IMR-90 (cell line): Measurements from ENCODE around the gene ACSS1. TPM values are rescaled to one million over a fixed set of nuclear protein-coding genes. Genes with fewer than 3 reads are reported as not detected.

ENCODE experiments used
- ATAC-seq: fragments of 200-7000 bp; cut with Tn5 transposase; 2 replicates; pipeline ENCODE4 v1.9.1; 2020; ENCODE audit warnings: low read depth, mild to moderate bottlenecking, moderate library complexity
- BruUV-seq: library from RNA; stranded (reverse); fragments of 400-500 nt; replicated peaks from 2 replicates; lab custom pipeline; 2021; lab: Mats Ljungman, UMichigan
- CTCF ChIA-PET: fragments of 300-600 bp; formaldehyde crosslinking; extraction: SDS; loops from one replicate; lab custom pipeline; 2021; ENCODE audit warnings: antibody characterized with exemption; lab: Yijun Ruan, JAX
- POLR2A ChIA-PET: fragments of 300-600 bp; sonication (Branson Sonifier 250); formaldehyde crosslinking; loops from one replicate; lab custom pipeline; 2022; ENCODE audit warnings: antibody characterized with exemption; ENCODE audit not compliant: unreplicated experiment; lab: Charles Lee
- DNase-seq: peaks from one replicate; pipeline ENCODE4 v3.0.0; 2013
- H2AFZ ChIP-seq: replicated peaks from 2 replicates; pipeline ENCODE3; 2013; ENCODE audit warnings: low read length, mild to moderate bottlenecking; ENCODE audit not compliant: poor library complexity
- H2AK5ac ChIP-seq: 2 replicates; pipeline ENCODE4 v1.6.1; 2013; ENCODE audit warnings: low read depth, low read length, inconsistent platforms
- H2AK9ac ChIP-seq: replicated peaks from 2 replicates; pipeline ENCODE3; 2013; ENCODE audit warnings: mild to moderate bottlenecking, low read depth, low read length, moderate library complexity; ENCODE audit not compliant: poor library complexity
- H2BK120ac ChIP-seq: 2 replicates; pipeline ENCODE4 v1.6.1; 2013; ENCODE audit warnings: low read depth, low read length, inconsistent platforms
- H2BK15ac ChIP-seq: 3 replicates; pipeline ENCODE4 v1.6.1; 2013; ENCODE audit warnings: low read depth, low read length, inconsistent platforms
- H2BK20ac ChIP-seq: 2 replicates; pipeline ENCODE4 v1.6.1; 2013; ENCODE audit warnings: low read depth, mild to moderate bottlenecking, inconsistent platforms, low read length, moderate library complexity
- H2BK5ac ChIP-seq: 2 replicates; pipeline ENCODE4 v1.6.1; 2013; ENCODE audit warnings: mild to moderate bottlenecking, low read depth, low read length, inconsistent platforms; ENCODE audit not compliant: poor library complexity, severe bottlenecking
- H3K14ac ChIP-seq: replicated peaks from 2 replicates; pipeline ENCODE4 v1.6.1; 2013; ENCODE audit warnings: low read depth, low read length, inconsistent platforms
- H3K18ac ChIP-seq: 2 replicates; pipeline ENCODE4 v1.6.1; 2013; ENCODE audit warnings: low read depth, low read length, control low read depth
- H3K23ac ChIP-seq: 2 replicates; pipeline ENCODE4 v1.6.1; 2013; ENCODE audit warnings: low read depth, low read length, inconsistent platforms
- H3K27ac ChIP-seq: 2 replicates; pipeline ENCODE4 v1.5.1; 2013; ENCODE audit warnings: mild to moderate bottlenecking, control low read depth, low read length; ENCODE audit not compliant: insufficient read depth
- H3K27me3 ChIP-seq: 2 replicates; pipeline ENCODE4 v1.6.1; 2013; ENCODE audit warnings: low read length; ENCODE audit not compliant: control insufficient read depth, insufficient read depth
- H3K36me3 ChIP-seq: 2 replicates; pipeline ENCODE4 v1.6.1; 2013; ENCODE audit warnings: low read length, mixed read lengths; ENCODE audit not compliant: control insufficient read depth, insufficient read depth
- H3K4ac ChIP-seq: 2 replicates; pipeline ENCODE4 v1.6.1; 2013; ENCODE audit warnings: low read depth, low read length, inconsistent platforms
- H3K4me1 ChIP-seq: 2 replicates; pipeline ENCODE4 v1.6.1; 2013; ENCODE audit warnings: low read length, mixed read lengths; ENCODE audit not compliant: control insufficient read depth, insufficient read depth
- H3K4me2 ChIP-seq: 2 replicates; pipeline ENCODE4 v1.6.1; 2013; ENCODE audit warnings: low read depth, mild to moderate bottlenecking, control low read depth, low read length, moderate library complexity
- H3K4me3 ChIP-seq: 2 replicates; pipeline ENCODE4 v1.5.1; 2013; ENCODE audit warnings: low read depth, mild to moderate bottlenecking, control low read depth, low read length, moderate library complexity; ENCODE audit not compliant: insufficient read depth
- H3K56ac ChIP-seq: 2 replicates; pipeline ENCODE4 v1.6.1; 2013; ENCODE audit warnings: low read length, inconsistent platforms; ENCODE audit not compliant: insufficient read depth; ENCODE audit errors: extremely low read depth
- H3K79me1 ChIP-seq, 2 experiments: 2 replicates each; pipeline ENCODE4 v1.6.1; 2013; ENCODE audit warnings: low read length in 2 of 2, inconsistent platforms in 1 of 2, low read depth in 1 of 2
- H3K9ac ChIP-seq: 2 replicates; pipeline ENCODE4 v1.6.1; 2013; ENCODE audit warnings: low read depth, low read length, control low read depth
- H3K9me1 ChIP-seq: 2 replicates; pipeline ENCODE4 v1.6.1; 2013; ENCODE audit warnings: low read length, inconsistent platforms; ENCODE audit not compliant: insufficient read depth
- H3K9me3 ChIP-seq: 2 replicates; pipeline ENCODE4 v1.6.1; 2013; ENCODE audit warnings: low read length; ENCODE audit not compliant: control insufficient read depth, insufficient read depth
- H4K20me1 ChIP-seq: 2 replicates; pipeline ENCODE4 v1.6.1; 2013; ENCODE audit warnings: low read length, inconsistent platforms; ENCODE audit not compliant: insufficient read depth
- H4K5ac ChIP-seq: 2 replicates; pipeline ENCODE4 v1.6.1; 2013; ENCODE audit warnings: mild to moderate bottlenecking, low read depth, low read length, control low read depth
- H4K8ac ChIP-seq, 2 experiments: 2 replicates each; pipeline ENCODE4 v1.6.1; 2013; ENCODE audit warnings: low read depth in 2 of 2, low read length in 2 of 2, control low read depth in 1 of 2, inconsistent platforms in 1 of 2
- H4K91ac ChIP-seq: 2 replicates; pipeline ENCODE4 v1.6.1; 2013; ENCODE audit warnings: low read depth, low read length, inconsistent platforms; ENCODE audit not compliant: insufficient read depth
- CEBPB ChIP-seq: IDR thresholded peaks from 2 replicates; pipeline ENCODE4 v1.6.1; 2012; ENCODE audit warnings: low read depth, low read length, improper control_type of control experiment
- CHD1 ChIP-seq: IDR thresholded peaks from 2 replicates; pipeline ENCODE4 v1.6.1; 2012; ENCODE audit warnings: low read depth, low read length, improper control_type of control experiment
- FOS ChIP-seq: fragments of 150-350 bp; IDR thresholded peaks from 2 replicates; pipeline ENCODE4 v1.6.1; 2016; ENCODE audit warnings: low read depth, low read length
- MAFK ChIP-seq: IDR thresholded peaks from 2 replicates; pipeline ENCODE4 v1.6.1; 2012; ENCODE audit warnings: low read depth, low read length, improper control_type of control experiment
- MXI1 ChIP-seq: IDR thresholded peaks from 2 replicates; pipeline ENCODE4 v1.6.1; 2012; ENCODE audit warnings: low read depth, mild to moderate bottlenecking, low read length, moderate library complexity, borderline replicate concordance
- POLR2A ChIP-seq: IDR thresholded peaks from 2 replicates; pipeline ENCODE4 v1.6.1; 2012; ENCODE audit warnings: mild to moderate bottlenecking, low read depth, low read length
- RFX5 ChIP-seq: IDR thresholded peaks from 2 replicates; pipeline ENCODE4 v1.8.0; 2012; ENCODE audit warnings: low read depth, mild to moderate bottlenecking, low read length, moderate library complexity
- USF2 ChIP-seq: fragments of 150-350 bp; IDR thresholded peaks from 2 replicates; pipeline ENCODE4 v1.6.1; 2017; ENCODE audit warnings: mild to moderate bottlenecking, antibody characterized with exemption, low read length, low read depth
- WGBS, 2 experiments: methylation state at CpG; one replicate each; pipeline versions ENCODE4 v1.1.5 to v1.1.7; 2013; ENCODE audit warnings: missing lambda C conversion rate in 2 of 2; ENCODE audit not compliant: insufficient read length in 1 of 2; ENCODE audit errors: extremely low coverage in 2 of 2; 5-methylcytosine and 5-hydroxymethylcytosine counted together
- dilution Hi-C: fragments of 300-500 bp; cut with HindIII; formaldehyde crosslinking; loops from one replicate; pipeline ENCODE4 v1.14.3; 2018; ENCODE audit warnings: low sequenced_read_pairs; ENCODE audit not compliant: unreplicated experiment
- in situ Hi-C: fragments of 300-500 bp; cut with MboI; formaldehyde crosslinking; loops from 3 replicates; pipeline ENCODE4 v1.14.3; 2019; ENCODE audit warnings: low sequenced_read_pairs, inconsistent platforms, mixed read lengths
- intact Hi-C: fragments of 100-400 bp; cut with micrococcal nuclease; formaldehyde crosslinking; loops from 2 replicates; pipeline ENCODE4 v1.10.0; 2022
- polyA plus RNA-seq, 3 experiments: library from polyadenylated mRNA; depleted of rRNA; stranded (reverse); fragments of >200 nt; gene quantifications; 2 replicates each; pipeline ENCODE4 v1.2.3, GENCODE V29; 2012; ENCODE audit warnings: low replicate concordance in 1 of 3
- total RNA-seq: library from RNA; depleted of rRNA; stranded (reverse); fragments of >200 nt; gene quantifications from 2 replicates; pipeline ENCODE4 v1.2.3, GENCODE V29; 2012
- TF ChIP-seq, protein P1 (sequence below): fragments of 150-350 bp; IDR thresholded peaks from 2 replicates; pipeline ENCODE4 v1.6.1; 2016; ENCODE audit warnings: low read depth, mild to moderate bottlenecking, low read length, moderate library complexity, borderline replicate concordance

Gene ACSS1
- total and polyA plus RNA-seq, 2 of the 4 experiments (the other 2 are of a cell fraction), result 0.72 to 1.2 TPM

- in situ Hi-C loops (no loop called here), intact Hi-C loops (no loop called here), dilution Hi-C loops (no loop called here)
- TF ChIP-seq CHD1 (no peak), POLR2A (no peak), RFX5 (no peak), USF2 (no peak), MAFK (no peak), CEBPB (no peak), MXI1 (no peak), FOS (no peak)
- TF ChIP-seq, protein P1, sequence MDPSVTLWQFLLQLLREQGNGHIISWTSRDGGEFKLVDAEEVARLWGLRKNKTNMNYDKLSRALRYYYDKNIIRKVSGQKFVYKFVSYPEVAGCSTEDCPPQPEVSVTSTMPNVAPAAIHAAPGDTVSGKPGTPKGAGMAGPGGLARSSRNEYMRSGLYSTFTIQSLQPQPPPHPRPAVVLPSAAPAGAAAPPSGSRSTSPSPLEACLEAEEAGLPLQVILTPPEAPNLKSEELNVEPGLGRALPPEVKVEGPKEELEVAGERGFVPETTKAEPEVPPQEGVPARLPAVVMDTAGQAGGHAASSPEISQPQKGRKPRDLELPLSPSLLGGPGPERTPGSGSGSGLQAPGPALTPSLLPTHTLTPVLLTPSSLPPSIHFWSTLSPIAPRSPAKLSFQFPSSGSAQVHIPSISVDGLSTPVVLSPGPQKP, result no peak
- H3K79me1 ChIP-seq, result no peaks in the 10 kb centered on the region
- no peak overlapping the region for H2AFZ ChIP-seq
- H4K20me1 ChIP-seq, result no peaks in the 10 kb centered on the region
- H3K9me1 ChIP-seq, result 0 out of 2 replicates have a peak, but pooled peaks cover 3% of the 10 kb centered on the region
- H2AK5ac ChIP-seq, result no peak overlapping the region
- H3K4me2 ChIP-seq, result no peak overlapping the region
- H3K9ac ChIP-seq, result no peak overlapping the region
- no TSS peak for BruUV-seq
- no peak overlapping the region for H2AK9ac ChIP-seq
- no peak overlapping the region for H3K18ac ChIP-seq
- no peaks in the 10 kb centered on the region; the same call in 1 of the 2 replicates for H3K4me1 ChIP-seq
- no peak overlapping the region for H4K91ac ChIP-seq
- H3K14ac ChIP-seq, result no peak overlapping the region
- no peak overlapping the region for H2BK20ac ChIP-seq
- H3K56ac ChIP-seq, result no peak overlapping the region
- no peak overlapping the region for H2BK120ac ChIP-seq
- WGBS, 2 experiments, result 89% methylated on average over 2 of the region's 6 CpGs; no CpG with 5 or more reads in 1 of the 2 experiments
- no peak overlapping the region for H3K23ac ChIP-seq
- no peak overlapping the region for H3K4ac ChIP-seq
- no peaks in the 10 kb centered on the region for H3K9me3 ChIP-seq
- no peak overlapping the region for H3K27ac ChIP-seq
- no peak overlapping the region for H2BK15ac ChIP-seq
- no peak overlapping the region for H3K4me3 ChIP-seq
- no peak overlapping the region for H2BK5ac ChIP-seq
- no peak overlapping the region for H4K8ac ChIP-seq
- DNase-seq (no peak), ATAC-seq (no peak)
- ChIA-PET POLR2A (no interaction called here), CTCF (no interaction called here)
- peaks cover 2% of the 10 kb centered on the region; the same call in 1 of the 2 replicates for H3K27me3 ChIP-seq
- H3K36me3 ChIP-seq, result no peaks in the 10 kb centered on the region
- H4K5ac ChIP-seq, result no peak overlapping the region
Observed at GRCh38 chr20:25033265-25033923, 24.5 kb downstream of the ACSS1 start.
